Activated CD4-positive, alpha-beta T cell treated with anti-CD3 and anti-CD28 coated beads, Interleukin-2, amount 50 U/mL, for 16 hours (primary cell): Measurements from ENCODE around the gene SEMA4D.

ENCODE experiments used
- DNase-seq: peaks from one replicate; pipeline ENCODE4 v3.0.0-alpha.2; 2020

Gene SEMA4D

DNA sequence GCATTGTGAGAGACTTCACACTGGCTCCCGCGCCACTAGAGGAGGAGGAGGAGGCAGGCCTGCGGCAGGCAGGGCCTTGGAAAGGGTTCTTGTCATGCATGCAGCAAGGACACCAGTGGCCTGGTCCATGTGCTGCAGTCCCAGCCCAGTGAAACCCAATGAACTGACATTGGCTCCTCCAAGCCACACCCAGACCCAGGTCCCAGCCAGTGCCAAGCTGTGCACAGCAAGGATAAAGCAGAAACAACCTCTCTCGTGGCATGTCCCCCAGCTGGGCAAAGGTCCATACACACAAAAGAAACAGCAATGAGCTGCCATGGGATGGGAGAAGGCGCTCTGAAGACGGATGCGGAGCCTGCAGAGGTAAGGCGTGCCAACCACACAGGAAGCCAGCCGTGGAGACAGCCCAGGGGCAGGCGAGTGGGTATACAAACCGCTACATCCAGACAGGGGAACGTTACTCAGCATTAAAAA is 89.2 kb downstream of the SEMA4D start:
- DNase-seq = peak; percentile 87

- no peak for DNase-seq
These were observed 90.8 kb downstream of the SEMA4D start for GRCh38 chr9:89407070-89407469.

- DNase-seq = no peak
These were observed 92.1 kb downstream of the SEMA4D start for GRCh38 chr9:89405826-89406225.

DNA sequence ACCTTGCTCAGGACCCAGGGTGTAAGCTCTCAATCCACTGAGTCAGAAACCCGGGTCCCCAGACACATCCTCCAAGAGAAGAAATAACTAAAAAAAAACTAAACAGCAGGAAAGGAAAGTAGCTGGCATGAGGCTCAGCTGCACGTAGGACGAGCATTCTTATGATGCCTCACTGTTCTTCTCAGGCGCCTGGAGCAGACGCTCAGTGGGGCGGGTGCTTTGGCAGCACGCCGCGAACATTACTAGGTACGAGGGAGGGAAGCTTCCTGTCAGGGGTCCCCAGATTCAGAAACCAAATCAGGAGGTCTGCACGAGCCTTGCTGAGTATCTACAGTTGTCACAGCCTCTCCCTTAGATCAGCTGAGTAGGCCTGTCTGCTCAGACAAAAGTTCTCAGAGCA is 93.8 kb downstream of the SEMA4D start:
- no peak for DNase-seq

GRCh38 chr9:89402695-89403427 is 95.1 kb downstream of the SEMA4D start:
- no peak for DNase-seq

- no peak for DNase-seq
These were observed 97.4 kb downstream of the SEMA4D start for GRCh38 chr9:89400403-89401116.

DNA sequence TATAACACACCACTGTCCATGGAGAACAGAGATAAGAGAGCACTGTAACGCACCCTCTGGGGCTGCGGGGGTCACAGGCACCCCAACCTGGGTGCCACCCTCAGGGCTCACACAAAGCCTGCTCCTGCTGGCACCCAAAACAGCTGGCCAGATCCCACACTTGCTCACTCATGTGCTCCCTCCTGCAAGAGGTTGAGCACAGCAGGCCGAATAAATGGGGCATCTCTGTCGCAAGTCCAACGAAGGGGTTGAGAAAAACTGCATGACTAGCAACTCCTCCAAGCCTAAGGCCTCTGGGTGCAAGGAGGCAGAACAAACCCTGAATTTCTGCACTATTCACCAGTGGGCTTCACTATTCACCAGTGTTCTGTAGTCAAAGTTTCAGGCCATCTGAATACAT is 99.3 kb downstream of the SEMA4D start:
- DNase-seq = no peak

DNA sequence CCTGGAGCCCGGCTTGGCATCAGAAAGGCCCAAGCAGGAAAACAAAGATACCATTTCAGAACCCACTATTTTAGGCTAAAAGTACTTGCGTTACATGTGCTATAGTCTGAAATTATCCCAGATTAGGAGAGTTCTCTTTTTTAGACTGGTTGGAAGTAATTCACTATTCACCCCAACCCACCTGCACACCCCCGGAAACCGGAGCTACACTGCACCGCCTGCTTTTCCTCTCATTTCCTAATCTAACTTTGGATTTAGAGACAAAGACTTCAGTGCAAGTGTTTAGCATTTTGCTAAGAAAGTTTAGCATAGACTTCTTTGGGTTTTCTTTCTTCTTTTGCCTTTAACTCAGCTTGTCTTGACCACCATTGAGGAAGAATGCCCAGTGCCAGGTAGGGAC is 100.4 kb downstream of the SEMA4D start:
- DNase-seq = no peak

- no peak for DNase-seq
These were observed 101.8 kb downstream of the SEMA4D start for GRCh38 chr9:89395931-89396710.

DNA sequence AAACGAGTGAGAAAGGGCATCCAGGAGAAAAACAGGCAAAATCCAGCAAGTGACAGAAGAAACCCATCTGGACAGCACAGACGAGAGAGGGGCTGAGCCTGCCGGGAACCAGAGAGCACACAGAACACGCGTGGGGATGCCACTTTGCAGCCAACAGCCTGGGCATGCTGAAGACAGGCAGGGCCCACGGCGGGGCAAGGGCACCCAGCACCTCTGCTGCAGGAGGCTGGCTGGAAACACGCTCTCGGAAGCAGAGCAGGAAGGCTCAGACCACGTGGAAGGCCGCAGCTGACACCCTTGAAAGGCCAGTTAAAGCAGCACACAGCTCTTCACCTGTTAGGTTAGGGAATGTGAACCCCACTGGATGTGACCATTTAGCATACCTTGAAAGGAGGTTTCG is 103.5 kb downstream of the SEMA4D start:
- no peak for DNase-seq

DNA sequence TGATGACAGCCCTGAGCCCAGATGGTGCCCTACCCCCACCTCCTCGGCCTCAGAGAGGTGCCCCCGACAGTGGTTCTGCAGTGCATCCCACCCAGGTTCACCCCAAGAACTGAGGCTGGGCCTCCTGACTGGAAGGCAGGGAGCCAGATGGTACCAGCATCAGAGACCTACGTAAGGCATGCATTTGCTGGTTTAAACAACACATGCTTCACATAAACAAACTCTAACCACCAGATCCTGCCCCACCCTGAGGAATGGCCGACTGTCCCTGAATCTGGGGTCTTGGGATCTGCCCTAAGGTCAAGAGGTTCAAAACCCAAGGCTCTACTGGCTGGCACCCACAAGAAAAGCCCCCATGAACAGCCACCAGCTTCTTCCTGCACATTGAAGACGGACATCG is 106.3 kb downstream of the SEMA4D start:
- no peak for DNase-seq

GRCh38 chr9:89390578-89391116 is 107.3 kb downstream of the SEMA4D start:
- no peak for DNase-seq

DNA sequence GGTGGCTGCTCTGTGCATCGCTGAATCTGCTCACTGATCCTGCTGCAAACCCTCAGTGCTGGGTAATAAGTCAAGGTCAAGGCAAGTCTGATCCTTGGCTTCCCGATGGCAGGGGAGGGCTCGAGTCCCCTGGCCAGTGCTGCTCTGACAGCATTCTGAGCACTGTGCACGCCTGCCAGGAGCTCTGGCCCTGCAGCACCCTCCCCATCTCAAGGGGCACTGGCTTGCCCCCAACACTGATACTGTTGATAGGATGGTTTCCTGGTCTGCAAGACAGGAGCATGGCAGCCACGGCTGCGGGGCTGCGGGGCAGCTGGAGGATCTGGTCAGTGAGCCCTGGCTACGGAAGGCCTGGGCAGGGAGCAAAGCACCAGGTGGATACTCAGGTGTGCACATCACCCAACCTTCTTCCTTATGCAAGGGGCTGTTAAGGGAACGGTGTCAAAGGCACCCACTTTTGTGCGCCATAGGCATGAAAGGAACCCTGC is 107.8 kb downstream of the SEMA4D start:
- DNase-seq = no peak

DNA sequence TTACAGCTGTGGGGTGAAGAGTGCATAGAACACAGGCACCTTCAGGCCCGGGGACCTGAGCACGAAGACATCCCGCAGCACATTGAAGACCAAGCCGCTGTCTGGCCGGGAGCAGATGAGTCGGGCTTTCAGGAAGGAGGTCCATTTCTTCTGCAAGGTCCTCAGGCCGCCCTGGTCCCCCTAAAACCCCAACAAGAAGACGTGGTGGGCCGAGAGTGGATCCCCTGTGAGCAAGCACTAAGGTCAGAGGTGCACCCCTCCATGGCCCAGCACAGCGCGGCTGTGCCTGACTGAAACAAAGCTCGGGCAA is 109.1 kb downstream of the SEMA4D start:
- DNase-seq = no peak

GRCh38 chr9:89388084-89388867 is 109.6 kb downstream of the SEMA4D start:
- no peak for DNase-seq

- no peak for DNase-seq
These were observed 110.6 kb downstream of the SEMA4D start for GRCh38 chr9:89387197-89387849.

- DNase-seq = no peak
These were observed 111.1 kb downstream of the SEMA4D start for GRCh38 chr9:89386797-89387196.

DNA sequence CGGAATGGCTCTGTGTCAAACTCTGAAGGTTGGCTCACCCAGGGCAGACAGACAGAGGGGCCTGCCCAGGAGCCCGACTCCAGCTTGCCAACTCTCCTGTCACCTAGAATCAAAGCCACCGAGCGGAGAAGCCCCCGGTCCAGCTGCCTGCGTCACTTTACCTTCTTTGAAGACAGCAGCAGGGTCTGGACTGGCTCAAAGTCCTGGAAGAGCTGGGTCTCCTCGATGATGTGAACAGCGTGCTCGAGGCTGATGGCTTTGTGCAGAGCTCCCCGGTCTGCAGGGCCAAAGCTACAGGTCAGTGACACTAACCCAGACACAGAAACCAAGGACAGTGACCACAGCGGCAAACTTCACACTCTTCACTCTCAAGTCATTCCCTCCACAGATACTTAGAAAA is 111.7 kb downstream of the SEMA4D start:
- no peak for DNase-seq

GRCh38 chr9:89384783-89385182 is 113.1 kb downstream of the SEMA4D start:
- no peak for DNase-seq

DNA sequence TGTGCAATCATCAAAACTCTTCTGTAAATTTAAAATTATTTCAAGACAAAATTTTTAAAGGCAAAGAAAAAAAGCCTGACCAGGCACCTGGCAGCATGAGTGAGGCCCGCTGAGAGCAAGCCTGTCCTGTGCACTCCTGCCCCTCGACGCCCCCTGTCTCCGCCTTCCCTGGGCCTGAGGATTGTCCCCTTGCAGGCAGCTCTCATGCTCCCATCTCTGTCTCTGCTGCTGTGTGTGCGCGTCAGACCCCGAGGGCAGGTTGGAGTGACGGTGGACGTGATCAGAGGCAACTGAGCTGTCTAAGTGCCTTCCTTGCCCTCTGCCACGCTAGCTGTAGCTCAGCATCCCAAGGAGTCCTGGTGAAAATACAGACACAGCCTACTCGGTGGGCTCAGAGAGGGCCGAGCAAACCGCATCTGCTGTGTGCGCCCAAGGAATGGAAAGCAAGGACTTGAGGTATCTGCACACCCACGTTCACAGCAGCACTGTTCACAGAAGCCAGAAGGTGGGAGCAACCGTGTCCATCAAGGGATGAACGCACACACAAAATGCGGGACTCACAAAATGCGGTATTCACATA is 114.1 kb downstream of the SEMA4D start:
- DNase-seq = no peak

DNA sequence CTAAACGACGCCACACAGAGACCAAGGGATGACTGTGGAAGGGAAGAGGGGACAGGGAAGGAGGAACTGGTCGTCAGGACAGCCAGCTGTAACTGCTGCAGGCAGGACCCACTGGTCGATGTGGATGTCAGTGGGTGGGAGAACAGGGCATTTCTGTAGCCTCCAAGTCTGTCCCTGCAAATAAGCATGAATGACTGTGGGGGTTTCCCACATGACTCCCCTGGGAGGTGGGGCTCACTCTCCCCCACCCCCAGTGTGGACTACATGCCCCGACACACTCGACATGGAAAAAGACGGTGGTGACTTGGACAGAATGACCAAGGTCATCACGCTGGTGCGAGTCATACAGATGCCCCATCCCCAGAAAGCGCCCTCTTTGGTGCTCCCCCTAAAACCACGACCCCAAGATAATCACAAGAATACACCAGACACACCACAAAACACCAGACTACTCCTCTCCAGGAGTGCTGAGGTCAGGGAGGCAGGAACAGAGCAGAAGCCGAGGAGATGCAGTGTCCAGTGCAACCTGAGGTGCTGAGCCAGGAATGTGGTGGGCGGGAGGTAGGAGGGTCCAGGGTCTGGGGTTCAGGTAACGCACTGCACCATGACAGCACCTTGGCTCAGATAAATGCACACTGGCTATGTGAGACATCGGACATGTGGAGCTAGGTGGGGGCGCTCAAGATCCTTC is 114.7 kb downstream of the SEMA4D start:
- no peak for DNase-seq
